M059J (cell line): Measurements from ENCODE around the gene SYT9. TPM values are rescaled to one million over a fixed set of nuclear protein-coding genes. Genes with fewer than 3 reads are reported as not detected.

Experiments
- DNase-seq: peaks from one replicate; pipeline ENCODE4 v3.0.0-alpha.2; 2012; ENCODE audit warnings: low read depth
- total RNA-seq: library from RNA; depleted of rRNA; stranded (reverse); fragments of >200 nt; shearing (Covaris generic); gene quantifications from 2 replicates; pipeline ENCODE4 v1.2.3, GENCODE V29; 2014

SYT9 gene
- total RNA-seq, 1 experiment from 2014 or later: 0.59 TPM

- DNase-seq: no peak
Observed at GRCh38 chr11:7347611-7348431, 96.1 kb downstream of the SYT9 start.

GRCh38 chr11:7348432-7349304, 97.0 kb downstream of the SYT9 start:
- DNase-seq: peak; percentile 32

GRCh38 chr11:7351228-7351627, 99.5 kb downstream of the SYT9 start:
- DNase-seq: no peak

- peak; percentile 56 for DNase-seq
Observed at GRCh38 chr11:7353100-7353499, 101.4 kb downstream of the SYT9 start.

- no peak for DNase-seq
Observed at GRCh38 chr11:7364660-7365059, 113.0 kb downstream of the SYT9 start.

- no peak for DNase-seq
Observed at GRCh38 chr11:7367803-7368202, 116.1 kb downstream of the SYT9 start.

- DNase-seq: no peak
Observed at GRCh38 chr11:7376386-7376785, 124.7 kb downstream of the SYT9 start.

GRCh38 chr11:7381937-7382336, 130.2 kb downstream of the SYT9 start:
- DNase-seq: no peak

- no peak for DNase-seq
Observed at GRCh38 chr11:7383406-7383805, 131.7 kb downstream of the SYT9 start.

- no peak for DNase-seq
Observed at GRCh38 chr11:7384691-7385090, 133.0 kb downstream of the SYT9 start.

- no peak for DNase-seq
Observed at GRCh38 chr11:7385532-7385931, 133.8 kb downstream of the SYT9 start.

GRCh38 chr11:7413961-7414915, 162.5 kb downstream of the SYT9 start:
- DNase-seq: peak; percentile 50

GRCh38 chr11:7414973-7415817, 163.5 kb downstream of the SYT9 start:
- DNase-seq: no peak

GRCh38 chr11:7416080-7416479, 164.4 kb downstream of the SYT9 start:
- DNase-seq: no peak

GRCh38 chr11:7417328-7417727, 165.6 kb downstream of the SYT9 start:
- peak; percentile 10 for DNase-seq

GRCh38 chr11:7418061-7418460, 166.4 kb downstream of the SYT9 start:
- peak; percentile 93 for DNase-seq

GRCh38 chr11:7418906-7419305, 167.2 kb downstream of the SYT9 start:
- DNase-seq: peak; percentile 31

GRCh38 chr11:7421136-7421535, 169.4 kb downstream of the SYT9 start:
- DNase-seq: peak; percentile 84

- DNase-seq: peak; percentile 75
Observed at GRCh38 chr11:7422544-7423331, 171.0 kb downstream of the SYT9 start.

GRCh38 chr11:7423946-7424345, 172.2 kb downstream of the SYT9 start:
- no peak for DNase-seq
